HG02884 (cell line): ENCODE measurements around the gene GDI2.
"Not testable (repeated sequence)": the region's sequence is repeated elsewhere in the genome, so short reads cannot be mapped to it uniquely, and the experiment has no call there.

ENCODE experiments used
- ATAC-seq: cut with Tn5 transposase; IDR thresholded peaks from one replicate; pipeline ENCODE4 v1.9.1; 2021; ENCODE audit warnings: mild to moderate bottlenecking, moderate library complexity; ENCODE audit not compliant: unreplicated experiment

Gene GDI2

DNA sequence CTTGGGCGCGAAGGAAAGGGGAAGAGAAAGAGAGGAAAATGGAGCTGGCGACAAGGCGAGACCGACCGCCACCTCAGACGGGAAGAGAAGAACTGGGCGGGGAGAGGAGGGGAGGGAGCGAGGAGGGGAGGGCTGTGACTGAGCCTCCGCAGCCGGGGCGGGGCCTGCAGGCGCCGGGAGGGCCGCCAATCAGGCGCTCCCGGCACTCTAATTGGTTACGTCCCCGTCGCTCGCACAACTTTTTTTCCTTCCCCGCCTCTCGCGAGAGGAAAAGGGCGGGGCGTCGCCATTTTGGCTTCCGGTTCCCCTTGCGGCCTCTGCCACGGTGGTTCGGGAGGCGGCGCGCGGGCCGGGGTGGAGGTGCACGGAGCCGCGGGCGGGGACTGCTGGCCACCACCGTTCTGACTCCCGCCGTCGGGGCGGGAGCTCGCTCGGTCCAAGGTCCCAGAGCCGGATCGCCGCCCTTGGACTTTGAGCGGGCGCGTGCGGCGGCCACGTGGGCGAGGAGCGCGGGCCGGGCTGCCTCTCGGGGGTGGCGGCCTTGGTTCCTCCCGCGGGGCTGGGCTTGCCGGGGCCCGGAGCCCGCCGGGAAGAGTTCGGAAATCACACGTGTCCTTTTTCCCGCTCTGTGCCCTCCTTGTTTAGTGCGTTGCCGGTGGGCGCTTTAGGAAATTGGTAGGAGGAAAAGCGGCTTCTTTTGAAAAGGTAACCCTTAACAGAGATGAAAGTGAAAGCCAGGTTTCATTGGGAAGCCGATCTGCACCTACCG, at the start of gene GDI2:
GDI2 (minus strand) TSS at position 94 of the 769 bp plus-strand sequence. CDS start 176 bp downstream, outside the sequence.
- peak; percentile 69 for ATAC-seq

- ATAC-seq, result peak; percentile 93
Observed at GRCh38 chr10:5862360-5862961, 49.2 kb upstream of the GDI2 start.

DNA sequence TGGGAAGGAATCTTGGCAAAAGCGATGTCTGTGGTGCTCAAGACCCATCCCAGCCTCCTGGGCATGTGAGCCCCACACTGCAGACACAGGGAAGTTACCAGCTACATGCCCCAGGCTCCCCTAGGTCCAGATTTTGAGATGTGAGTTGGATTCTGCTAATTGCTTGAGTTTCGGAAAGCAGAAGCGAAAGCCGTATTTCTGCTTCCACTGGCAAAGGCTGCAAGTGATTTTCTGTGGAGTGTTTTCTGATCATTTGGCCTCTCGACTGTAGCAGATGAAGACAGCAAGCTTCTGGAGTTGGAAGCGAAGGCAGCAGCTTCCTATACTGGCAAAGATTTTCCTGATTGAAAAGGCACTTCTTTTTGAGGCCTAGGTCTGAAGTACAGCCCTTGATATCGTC, 46.8 kb upstream of the GDI2 start:
- ATAC-seq, result no peak

DNA sequence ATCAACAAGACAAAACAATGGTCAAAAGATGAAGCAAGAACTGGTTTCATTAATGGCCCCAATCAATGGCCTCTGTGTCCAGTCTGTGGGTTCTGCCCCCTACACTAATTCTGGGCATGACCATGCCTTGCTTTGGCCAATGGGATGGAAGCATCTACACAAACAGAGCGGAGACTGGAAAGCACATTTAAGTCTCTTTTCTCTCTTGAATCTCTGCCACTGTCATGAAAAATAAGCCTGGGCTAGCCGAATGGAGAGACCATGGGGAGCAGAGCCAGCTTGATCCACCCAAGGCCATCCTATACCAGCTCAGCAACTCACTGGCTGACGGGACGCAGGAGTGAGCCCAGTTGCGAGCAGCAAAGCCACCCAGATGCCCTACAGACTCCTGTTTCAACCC, 45.6 kb upstream of the GDI2 start:
- ATAC-seq, result no peak

DNA sequence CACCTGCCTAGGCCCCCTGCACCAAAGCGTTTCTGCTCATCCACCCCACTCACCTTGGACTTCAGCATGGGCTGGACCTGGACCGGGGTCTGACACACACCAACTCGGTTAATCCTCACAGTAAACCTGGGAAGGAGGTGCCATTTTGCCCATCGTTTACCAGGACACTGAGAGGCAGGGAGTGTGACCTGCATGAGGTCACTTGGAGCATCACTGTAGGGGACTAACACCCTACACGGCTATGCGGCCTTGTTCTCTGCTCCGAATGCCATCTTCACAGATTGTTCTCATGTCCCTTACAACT, 43.4 kb upstream of the GDI2 start:
- ATAC-seq, result no peak

- ATAC-seq, result no peak
Observed at GRCh38 chr10:5855979-5856700, 42.9 kb upstream of the GDI2 start.

DNA sequence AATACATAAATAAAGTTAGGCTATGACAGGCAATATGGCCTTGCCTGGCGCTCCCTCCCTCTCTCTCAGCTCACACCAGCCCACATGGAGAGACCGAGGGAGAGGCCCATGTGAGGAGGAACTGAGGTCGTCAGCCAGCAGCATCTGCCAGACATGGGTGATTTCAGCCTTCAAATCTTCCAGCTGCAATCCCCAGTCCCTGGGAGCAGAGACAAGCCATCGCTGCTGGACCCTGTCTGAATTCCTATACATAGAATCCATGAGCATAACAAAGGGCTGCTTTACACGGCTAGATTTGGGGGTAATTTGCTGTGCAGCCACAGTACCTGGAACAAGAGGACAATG, 40.9 kb upstream of the GDI2 start:
- ATAC-seq, result no peak

GRCh38 chr10:5846667-5847066, 33.4 kb upstream of the GDI2 start:
- not testable (repeated sequence) for ATAC-seq

- ATAC-seq, result no peak
Observed at GRCh38 chr10:5844345-5845055, 31.3 kb upstream of the GDI2 start.

GRCh38 chr10:5843686-5844344, 30.6 kb upstream of the GDI2 start:
- ATAC-seq, result no peak

DNA sequence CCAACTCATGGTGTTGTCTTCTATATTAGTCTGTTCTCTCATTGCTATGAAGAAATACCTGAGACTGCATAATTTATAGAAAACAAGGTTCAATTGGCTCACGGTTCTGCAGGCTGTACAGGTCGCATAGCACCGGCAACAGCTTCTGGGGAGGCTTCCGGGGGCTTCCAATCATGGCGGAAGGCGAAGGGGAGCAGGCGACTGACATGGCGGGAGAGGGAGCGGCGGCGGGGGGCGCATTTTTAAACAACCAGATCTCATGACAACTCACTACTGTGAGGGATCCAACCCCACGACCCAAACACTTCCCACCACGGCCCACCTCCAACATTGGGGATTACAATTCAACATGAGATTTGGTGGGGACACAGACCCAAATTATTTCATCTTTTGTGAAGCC, 28.7 kb upstream of the GDI2 start:
- ATAC-seq, result no peak

GRCh38 chr10:5840314-5841307, 27.4 kb upstream of the GDI2 start:
- peak; percentile 78 for ATAC-seq

DNA sequence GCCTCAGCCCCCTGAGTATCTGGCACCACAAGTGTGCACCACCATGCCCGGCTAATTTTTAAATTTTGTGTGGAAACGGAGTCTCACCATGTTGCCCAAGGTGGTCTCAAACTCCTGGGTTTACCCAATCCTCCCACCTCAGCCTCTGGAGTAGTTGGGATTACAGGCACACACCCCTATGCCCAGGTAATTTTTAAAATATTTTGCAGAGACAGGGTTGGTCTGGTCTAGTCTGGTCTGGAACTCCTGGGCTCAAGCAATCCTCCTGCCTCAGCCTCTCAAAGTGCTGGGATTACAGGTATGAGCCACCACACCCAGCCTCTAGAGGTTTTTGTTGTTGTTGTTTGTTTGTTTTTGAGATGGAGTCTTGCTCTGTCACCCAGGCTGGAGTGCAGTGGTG, 22.9 kb upstream of the GDI2 start:
- ATAC-seq, result not testable (repeated sequence)

- ATAC-seq, result no peak
Observed at GRCh38 chr10:5835446-5836095, 22.3 kb upstream of the GDI2 start.

- no peak for ATAC-seq
Observed at GRCh38 chr10:5833814-5834213, 20.6 kb upstream of the GDI2 start.

- ATAC-seq, result no peak
Observed at GRCh38 chr10:5832946-5833345, 19.7 kb upstream of the GDI2 start.

DNA sequence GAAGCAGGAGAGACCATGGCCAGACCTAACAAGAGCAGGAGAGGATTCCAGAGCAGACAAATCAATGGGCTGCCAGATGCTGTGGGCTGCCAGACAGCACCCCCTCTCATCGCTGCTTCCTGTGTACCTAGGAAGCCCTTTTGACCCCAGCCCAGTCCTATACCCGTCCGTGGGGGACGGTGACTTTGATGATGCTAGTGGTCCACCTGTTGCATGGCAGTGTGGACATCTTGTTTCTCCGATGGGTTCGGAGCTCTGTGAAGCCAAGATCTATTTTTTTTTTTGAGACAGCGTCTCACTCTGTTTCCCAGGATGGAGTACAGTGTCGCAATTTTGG, 18.2 kb upstream of the GDI2 start:
- no peak for ATAC-seq

GRCh38 chr10:5830629-5831445, 17.6 kb upstream of the GDI2 start:
- no peak for ATAC-seq

DNA sequence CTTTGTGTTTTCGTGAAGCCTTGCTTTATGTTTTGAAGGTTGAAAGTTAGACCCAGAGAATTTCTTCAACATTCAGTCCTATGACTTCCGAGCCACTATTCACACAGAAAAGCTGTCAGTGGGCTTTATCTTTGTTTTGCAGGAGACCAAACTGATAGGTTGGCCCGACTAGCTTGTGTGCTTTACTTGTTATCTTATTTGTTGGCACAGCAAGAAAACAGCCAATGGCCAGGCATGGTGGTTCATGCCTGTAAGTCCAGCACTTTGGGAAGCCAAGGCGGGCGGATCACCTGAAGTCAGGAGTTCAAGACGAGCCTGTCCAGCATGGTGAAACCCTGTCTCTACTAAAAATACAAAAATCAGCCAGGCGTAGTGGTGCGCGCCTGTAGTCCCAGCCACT, 16.0 kb upstream of the GDI2 start:
- no peak for ATAC-seq
